B cell (primary cell): ENCODE results near the gene DPH2. TPM values are rescaled to one million over a fixed set of nuclear protein-coding genes. Genes with fewer than 3 reads are reported as not detected.

Experiments
- ATAC-seq: fragments of 200-7000 bp; cut with Tn5 transposase; one replicate; pipeline ENCODE4 v1.10.0; 2021; ENCODE audit warnings: low read depth, mild to moderate bottlenecking, moderate number of reproducible peaks, moderate library complexity
- CTCF ChIA-PET: fragments of 350-600 bp; sonication (Branson Sonifier 250); formaldehyde crosslinking; loops from one replicate; lab custom pipeline; 2021; ENCODE audit warnings: antibody characterized with exemption, inconsistent platforms; lab: Charles Lee
- POLR2A ChIA-PET: fragments of 350-600 bp; sonication (Branson Sonifier 250); formaldehyde crosslinking; loops from one replicate; lab custom pipeline; 2021; ENCODE audit warnings: antibody characterized with exemption; lab: Charles Lee
- DNase-seq: peaks from one replicate; pipeline ENCODE4 v3.0.0; 2013
- H2AFZ ChIP-seq: 2 replicates; pipeline ENCODE4 v1.6.1; 2012; ENCODE audit warnings: mild to moderate bottlenecking, low read depth, low read length; ENCODE audit not compliant: insufficient read depth, poor library complexity, severe bottlenecking
- H3K27ac ChIP-seq, 2 donors: 1 replicate in 1 of 2; 2 replicates in 1 of 2; pipeline ENCODE4 v1.5.1; 2012 to 2013; ENCODE audit warnings: low read length in 2 of 2, mild to moderate bottlenecking in 2 of 2, moderate library complexity in 1 of 2
- H3K27me3 ChIP-seq, 4 experiments: fragments of 200-600 bp in 1 of 4; sonication (generic) in 1 of 4; replicated peaks in 1 of 4; 1 replicate in 2 of 4; 2 replicates in 2 of 4; pipeline versions ENCODE4 v1.6.1 to v1.7.0; 2013 to 2016; ENCODE audit warnings: low read length in 3 of 4, mild to moderate bottlenecking in 2 of 4, mixed read lengths in 1 of 4, moderate library complexity in 1 of 4; ENCODE audit not compliant: insufficient read depth in 4 of 4, control insufficient read depth in 3 of 4; ENCODE audit errors: control extremely low read depth in 1 of 4
- H3K36me3 ChIP-seq, 2 experiments: replicated peaks in 1 of 2; 1 replicate in 1 of 2; 2 replicates in 1 of 2; pipeline versions ENCODE4 v1.6.1 to v1.7.1; 2013; ENCODE audit warnings: low read length in 1 of 2; ENCODE audit not compliant: insufficient read depth in 2 of 2, control insufficient read depth in 1 of 2; ENCODE audit errors: control extremely low read depth in 1 of 2, extremely low read depth in 1 of 2
- H3K4me1 ChIP-seq, 2 donors: fragments of 200-600 bp in 1 of 2; sonication (generic) in 1 of 2; 1 replicate in 1 of 2; 2 replicates in 1 of 2; pipeline versions ENCODE4 v1.5.1 to v1.6.1; 2013 to 2017; ENCODE audit warnings: low read length in 2 of 2; ENCODE audit not compliant: control insufficient read depth in 2 of 2, insufficient read depth in 2 of 2
- H3K4me2 ChIP-seq: replicated peaks from 2 replicates; pipeline ENCODE3; 2012; ENCODE audit warnings: mild to moderate bottlenecking, low read depth, low read length; ENCODE audit not compliant: poor library complexity, severe bottlenecking
- H3K4me3 ChIP-seq, 5 experiments: fragments of 200-600 bp in 1 of 5; sonication (generic) in 1 of 5; 1 replicate in 3 of 5; 2 replicates in 2 of 5; pipeline versions ENCODE4 v1.5.1 to v1.7.0; 2011 to 2016; ENCODE audit warnings: low read length in 4 of 5, mild to moderate bottlenecking in 4 of 5, low read depth in 2 of 5, control low read depth in 1 of 5, moderate library complexity in 1 of 5; ENCODE audit not compliant: insufficient read depth in 1 of 5; ENCODE audit errors: control extremely low read depth in 1 of 5, extremely low read depth in 1 of 5
- H3K79me2 ChIP-seq: fragments of 200-600 bp; sonication (generic); one replicate; pipeline ENCODE4 v1.6.0; 2016; ENCODE audit warnings: low read length; ENCODE audit not compliant: control insufficient read depth, insufficient read depth
- H3K9ac ChIP-seq: fragments of 200-600 bp; sonication (generic); 2 replicates; pipeline ENCODE4 v1.6.1; 2017; ENCODE audit warnings: mild to moderate bottlenecking, low read length, moderate library complexity
- H3K9me3 ChIP-seq, 3 donors: one replicate each; pipeline versions ENCODE4 v1.6.1 to v1.7.1; 2013; ENCODE audit warnings: low read length in 2 of 3; ENCODE audit not compliant: control insufficient read depth in 2 of 3, insufficient read depth in 1 of 3; ENCODE audit errors: control extremely low read depth in 1 of 3
- H4K20me1 ChIP-seq: 2 replicates; pipeline ENCODE4 v1.6.0; 2012; ENCODE audit warnings: mild to moderate bottlenecking, low read length; ENCODE audit not compliant: insufficient read depth, control insufficient read depth, poor library complexity, severe bottlenecking
- H3K27ac Mint-ChIP-seq: one replicate; pipeline ENCODE4 v1.8.0; 2021; ENCODE audit warnings: mixed read lengths
- H3K27me3 Mint-ChIP-seq: one replicate; pipeline ENCODE4 v1.8.0; 2021; ENCODE audit warnings: mixed read lengths
- H3K4me1 Mint-ChIP-seq: one replicate; pipeline ENCODE4 v1.8.0; 2021; ENCODE audit warnings: mixed read lengths
- H3K4me3 Mint-ChIP-seq: one replicate; pipeline ENCODE4 v1.8.0; 2021; ENCODE audit warnings: mixed read lengths
- H3K9me3 Mint-ChIP-seq: one replicate; pipeline ENCODE4 v1.8.0; 2022; ENCODE audit warnings: mixed read lengths; ENCODE audit not compliant: insufficient read depth
- CTCF ChIP-seq: fragments of 200-600 bp; IDR thresholded peaks from one replicate; pipeline ENCODE4 v1.8.0; 2022; ENCODE audit warnings: antibody characterized with exemption, mild to moderate bottlenecking
- EZH2 ChIP-seq: IDR thresholded peaks from 2 replicates; pipeline ENCODE4 v1.6.1; 2012; ENCODE audit warnings: borderline replicate concordance, low read depth, mild to moderate bottlenecking, moderate library complexity, low read length; ENCODE audit not compliant: insufficient read depth, poor library complexity, severe bottlenecking
- WGBS: methylation state at CpG from one replicate; pipeline ENCODE4 v1.1.5; 2013; ENCODE audit warnings: missing lambda C conversion rate; ENCODE audit not compliant: insufficient coverage; 5-methylcytosine and 5-hydroxymethylcytosine counted together
- intact Hi-C: fragments of 100-400 bp; cut with micrococcal nuclease; formaldehyde crosslinking; loops from one replicate; pipeline ENCODE4 v1.10.0; 2022
- polyA plus RNA-seq: library from polyadenylated mRNA; depleted of rRNA; stranded (reverse); fragments of >200 nt; gene quantifications from 2 replicates; pipeline ENCODE4 v1.2.3, GENCODE V29; 2012
- total RNA-seq, 2 donors: library from RNA; stranded (reverse); fragments of 120-200 nt in 1 of 2; gene quantifications; 1 replicate in 1 of 2; 2 replicates in 1 of 2; pipeline versions ENCODE4 v1.2.3 to v1.2.4, GENCODE V29; 2013 to 2022

The DPH2 gene
- total and polyA plus RNA-seq, 2 donors (not counting 1 experiment from before 2014, with no cell fraction given) = 30.5 to 71.9 TPM

GRCh38 chr1:43981636-43982035 is 11.8 kb downstream of the DPH2 start:
- Histone ChIP-seq H3K27me3 (no peaks in the 10 kb centered on the region), H3K4me1 (peaks cover 20 to 45% of the 10 kb centered on the region in 2 donors), H3K79me2 (no peaks in the 10 kb centered on the region), H3K36me3 (peaks cover 0 to 16% of the 10 kb centered on the region in 2 experiments), H3K9me3 (no peaks in the 10 kb centered on the region), H3K4me2 (no peak overlapping the region), H3K27ac (no peak overlapping the region), H3K9ac (no peak overlapping the region), H4K20me1 (peaks cover 21% of the 10 kb centered on the region), H2AFZ (no peak overlapping the region), H3K4me3 (no peak overlapping the region)
- Mint-ChIP-seq H3K27ac (no peak overlapping the region), H3K9me3 (no peaks in the 10 kb centered on the region), H3K4me3 (no peak overlapping the region), H3K4me1 (peaks cover 39% of the 10 kb centered on the region), H3K27me3 (no peaks in the 10 kb centered on the region)
- no peak for TF ChIP-seq CTCF
- TF ChIP-seq EZH2 = no peak
- WGBS = 98% methylated on average over 14 of the region's 20 CpGs
- intact Hi-C loops = no loop called here
- DNase-seq (no peak), ATAC-seq (no peak)
- ChIA-PET POLR2A (no interaction called here), CTCF (no interaction called here)

GRCh38 chr1:43982241-43982640 is 12.4 kb downstream of the DPH2 start:
- Histone ChIP-seq H4K20me1 (peaks cover 15% of the 10 kb centered on the region), H3K36me3 (peaks cover 0 to 10% of the 10 kb centered on the region in 2 experiments), H3K4me1 (peaks cover 19 to 39% of the 10 kb centered on the region in 2 donors), H3K79me2 (no peaks in the 10 kb centered on the region), H3K9me3 (no peaks in the 10 kb centered on the region), H3K4me2 (no peak overlapping the region), H2AFZ (no peak overlapping the region), H3K9ac (no peak overlapping the region), H3K27ac (no peak overlapping the region), H3K4me3 (no peak overlapping the region), H3K27me3 (no peaks in the 10 kb centered on the region)
- no peak for TF ChIP-seq EZH2
- TF ChIP-seq CTCF = no peak
- 92% methylated on average over 8 of the region's 8 CpGs for WGBS
- POLR2A ChIA-PET = no interaction called here
- CTCF ChIA-PET = no interaction called here
- H3K4me3 Mint-ChIP-seq = peak overlapping the region; percentile 9
- intact Hi-C loops = no loop called here
- no peak for DNase-seq
- no peak overlapping the region for H3K27ac Mint-ChIP-seq
- H3K27me3 Mint-ChIP-seq = no peaks in the 10 kb centered on the region
- H3K9me3 Mint-ChIP-seq = no peaks in the 10 kb centered on the region
- ATAC-seq = no peak
- H3K4me1 Mint-ChIP-seq = peaks cover 33% of the 10 kb centered on the region
